ENCODE measurements around the gene ACSBG1.

DNA sequence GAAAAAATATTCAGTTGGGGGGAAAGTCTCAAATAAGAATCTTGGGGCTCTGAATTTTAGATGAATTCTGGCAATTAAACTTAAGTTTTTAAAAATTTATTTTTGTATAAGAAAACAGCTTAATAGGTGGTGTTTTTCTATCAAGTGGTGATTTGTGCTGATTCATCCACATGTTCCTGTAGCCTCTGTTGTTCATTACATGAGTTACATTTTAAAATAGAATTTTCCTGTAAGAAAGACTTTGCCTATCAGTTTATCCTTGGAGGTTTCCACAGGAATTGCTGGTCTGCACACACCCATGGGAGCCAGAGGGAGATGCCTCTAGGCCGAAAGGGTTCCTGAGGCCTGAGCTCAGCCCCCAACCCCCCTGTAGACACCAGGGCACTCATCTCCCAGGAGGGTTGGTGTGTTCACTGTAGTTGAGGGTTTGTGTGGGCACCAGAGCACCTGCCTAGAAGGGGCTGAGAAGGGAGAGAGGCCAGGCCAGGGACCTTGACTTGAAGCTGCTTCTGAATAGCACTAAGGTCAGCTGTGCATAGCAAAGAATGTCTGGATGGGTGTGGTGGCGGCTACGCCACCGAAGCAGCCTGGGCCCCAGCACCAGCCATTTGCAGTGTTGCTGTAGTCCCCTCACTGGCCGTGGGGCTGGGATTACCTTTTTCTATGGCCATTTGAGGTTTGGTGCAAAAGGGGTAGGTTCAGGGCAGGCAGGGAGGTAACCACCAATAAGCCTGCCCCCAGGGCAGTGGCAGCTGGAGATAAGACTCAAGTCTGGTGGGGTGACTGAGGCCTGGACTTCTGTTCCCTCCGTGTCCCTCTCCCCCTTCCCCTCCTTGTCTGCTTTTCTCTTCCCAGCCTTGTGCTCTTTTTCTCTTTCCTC lies 41.9 kb upstream of the ACSBG1 start:
- no peak for TF ChIP-seq POLR2AphosphoS5 (IDR thresholded peaks at IDR 0.05; ENCODE audit: insufficient read depth in 1 of 2, low read depth in 1 of 2)
- TF ChIP-seq, protein P1, sequence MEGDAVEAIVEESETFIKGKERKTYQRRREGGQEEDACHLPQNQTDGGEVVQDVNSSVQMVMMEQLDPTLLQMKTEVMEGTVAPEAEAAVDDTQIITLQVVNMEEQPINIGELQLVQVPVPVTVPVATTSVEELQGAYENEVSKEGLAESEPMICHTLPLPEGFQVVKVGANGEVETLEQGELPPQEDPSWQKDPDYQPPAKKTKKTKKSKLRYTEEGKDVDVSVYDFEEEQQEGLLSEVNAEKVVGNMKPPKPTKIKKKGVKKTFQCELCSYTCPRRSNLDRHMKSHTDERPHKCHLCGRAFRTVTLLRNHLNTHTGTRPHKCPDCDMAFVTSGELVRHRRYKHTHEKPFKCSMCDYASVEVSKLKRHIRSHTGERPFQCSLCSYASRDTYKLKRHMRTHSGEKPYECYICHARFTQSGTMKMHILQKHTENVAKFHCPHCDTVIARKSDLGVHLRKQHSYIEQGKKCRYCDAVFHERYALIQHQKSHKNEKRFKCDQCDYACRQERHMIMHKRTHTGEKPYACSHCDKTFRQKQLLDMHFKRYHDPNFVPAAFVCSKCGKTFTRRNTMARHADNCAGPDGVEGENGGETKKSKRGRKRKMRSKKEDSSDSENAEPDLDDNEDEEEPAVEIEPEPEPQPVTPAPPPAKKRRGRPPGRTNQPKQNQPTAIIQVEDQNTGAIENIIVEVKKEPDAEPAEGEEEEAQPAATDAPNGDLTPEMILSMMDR (IDR thresholded peaks at IDR 0.05) = no peak

Data from vagina (tissue), 2 donors.